DOHH2 (cell line): ENCODE measurements around the gene DAAM1.

Experiments used
- H3F3A ChIP-seq: fragments of 200-600 bp; sonication (generic), shearing (Covaris generic); 2 replicates; pipeline ENCODE4 v1.6.0; 2016; ENCODE audit warnings: antibody characterized with exemption, mild to moderate bottlenecking; ENCODE audit not compliant: control insufficient read depth, insufficient read depth
- H3K27ac ChIP-seq: fragments of 200-600 bp; sonication (generic); 2 replicates; pipeline ENCODE4 v1.5.1; 2014; ENCODE audit warnings: low read depth, mild to moderate bottlenecking, low read length, moderate library complexity
- H3K27me3 ChIP-seq: fragments of 200-600 bp; sonication (generic); 2 replicates; pipeline ENCODE4 v1.6.1; 2014; ENCODE audit warnings: mild to moderate bottlenecking, low read length, mixed read lengths; ENCODE audit not compliant: control insufficient read depth
- H3K36me3 ChIP-seq: fragments of 200-600 bp; sonication (generic); 2 replicates; pipeline ENCODE4 v1.6.1; 2014; ENCODE audit warnings: mild to moderate bottlenecking, low read length, moderate library complexity, mixed read lengths; ENCODE audit not compliant: control insufficient read depth
- H3K4me1 ChIP-seq: fragments of 200-600 bp; sonication (generic); 2 replicates; pipeline ENCODE4 v1.6.1; 2014; ENCODE audit warnings: mild to moderate bottlenecking, low read length, mixed read lengths; ENCODE audit not compliant: control insufficient read depth
- H3K4me2 ChIP-seq: fragments of 200-600 bp; sonication (generic); 2 replicates; pipeline ENCODE4 v1.6.0; 2014; ENCODE audit warnings: mild to moderate bottlenecking, low read length, moderate library complexity
- H3K4me3 ChIP-seq: fragments of 200-600 bp; sonication (generic); 2 replicates; pipeline ENCODE4 v1.5.1; 2014; ENCODE audit warnings: mild to moderate bottlenecking, low read length, mixed read lengths
- H3K79me2 ChIP-seq: fragments of 200-600 bp; sonication (generic); 2 replicates; pipeline ENCODE4 v1.6.1; 2014; ENCODE audit warnings: mild to moderate bottlenecking, low read length, mixed read lengths; ENCODE audit not compliant: control insufficient read depth
- H3K9me2 ChIP-seq: fragments of 200-600 bp; sonication (generic); replicated peaks from 2 replicates; pipeline ENCODE4 v1.6.1; 2014; ENCODE audit warnings: mild to moderate bottlenecking, low read length, mixed read lengths; ENCODE audit not compliant: control insufficient read depth
- H3K9me3 ChIP-seq: fragments of 200-600 bp; sonication (generic); 2 replicates; pipeline ENCODE4 v1.6.1; 2014; ENCODE audit warnings: antibody characterized with exemption, low read length, mixed read lengths; ENCODE audit not compliant: control insufficient read depth, insufficient read depth
- H4K20me1 ChIP-seq: fragments of 200-600 bp; sonication (generic); 2 replicates; pipeline ENCODE4 v1.6.0; 2014; ENCODE audit warnings: low read depth, mild to moderate bottlenecking, antibody characterized with exemption, low read length, moderate library complexity; ENCODE audit not compliant: control insufficient read depth, insufficient read depth
- EZH2phosphoT487 ChIP-seq: fragments of 200-600 bp; sonication (generic); IDR thresholded peaks from 2 replicates; pipeline ENCODE4 v1.6.1; 2017; ENCODE audit warnings: borderline replicate concordance, mild to moderate bottlenecking, antibody characterized with exemption, low read length, moderate library complexity, mixed read lengths
- TF ChIP-seq, protein P1 (sequence below): fragments of 200-600 bp; sonication (generic); IDR thresholded peaks from one replicate; pipeline ENCODE4 v1.5.1; 2014; ENCODE audit warnings: antibody characterized with exemption, mild to moderate bottlenecking, low read depth, low read length; ENCODE audit not compliant: poor library complexity, severe bottlenecking

The DAAM1 gene

DNA sequence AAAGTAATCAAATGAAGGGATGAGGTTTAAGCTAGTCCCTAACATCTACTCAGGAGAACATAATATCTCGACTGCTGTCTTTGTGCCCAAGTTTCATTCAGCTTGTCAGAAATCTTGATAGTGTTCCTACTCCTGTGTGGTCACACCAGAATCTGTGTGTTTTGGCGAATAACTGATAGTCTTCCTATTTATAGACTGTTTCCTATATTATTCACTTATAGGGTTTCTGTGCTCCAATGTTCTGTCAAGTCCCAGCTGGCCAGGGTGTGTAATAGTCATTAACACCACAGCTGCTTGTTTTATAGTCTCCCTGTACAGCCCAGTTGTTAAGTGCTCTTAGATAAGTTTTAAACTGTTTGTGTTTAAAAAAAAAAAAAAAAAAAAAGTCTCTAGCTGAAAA, 230.8 kb downstream of the DAAM1 start:
- H3K27me3 ChIP-seq, result no peaks in the 10 kb centered on the region

More for the DNA sequence above, 230.8 kb downstream of the DAAM1 start:
- no peaks in the 10 kb centered on the region for H3K36me3 ChIP-seq
- H3F3A ChIP-seq, result no peaks in the 10 kb centered on the region
- no peaks in the 10 kb centered on the region for H3K79me2 ChIP-seq
- H3K4me1 ChIP-seq, result peaks cover 25% of the 10 kb centered on the region
- H3K4me2 ChIP-seq, result no peak overlapping the region
- no peak overlapping the region for H3K4me3 ChIP-seq
- no peak overlapping the region for H3K27ac ChIP-seq
- no peak for TF ChIP-seq EZH2phosphoT487
- TF ChIP-seq, protein P1, sequence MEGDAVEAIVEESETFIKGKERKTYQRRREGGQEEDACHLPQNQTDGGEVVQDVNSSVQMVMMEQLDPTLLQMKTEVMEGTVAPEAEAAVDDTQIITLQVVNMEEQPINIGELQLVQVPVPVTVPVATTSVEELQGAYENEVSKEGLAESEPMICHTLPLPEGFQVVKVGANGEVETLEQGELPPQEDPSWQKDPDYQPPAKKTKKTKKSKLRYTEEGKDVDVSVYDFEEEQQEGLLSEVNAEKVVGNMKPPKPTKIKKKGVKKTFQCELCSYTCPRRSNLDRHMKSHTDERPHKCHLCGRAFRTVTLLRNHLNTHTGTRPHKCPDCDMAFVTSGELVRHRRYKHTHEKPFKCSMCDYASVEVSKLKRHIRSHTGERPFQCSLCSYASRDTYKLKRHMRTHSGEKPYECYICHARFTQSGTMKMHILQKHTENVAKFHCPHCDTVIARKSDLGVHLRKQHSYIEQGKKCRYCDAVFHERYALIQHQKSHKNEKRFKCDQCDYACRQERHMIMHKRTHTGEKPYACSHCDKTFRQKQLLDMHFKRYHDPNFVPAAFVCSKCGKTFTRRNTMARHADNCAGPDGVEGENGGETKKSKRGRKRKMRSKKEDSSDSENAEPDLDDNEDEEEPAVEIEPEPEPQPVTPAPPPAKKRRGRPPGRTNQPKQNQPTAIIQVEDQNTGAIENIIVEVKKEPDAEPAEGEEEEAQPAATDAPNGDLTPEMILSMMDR, result no peak
- H4K20me1 ChIP-seq, result no peaks in the 10 kb centered on the region
- H3K9me2 ChIP-seq, result no peaks in the 10 kb centered on the region
- H3K9me3 ChIP-seq, result no peaks in the 10 kb centered on the region
